HFFc6 (cell line): Measurements from ENCODE around the gene KRT14. TPM values are rescaled to one million over a fixed set of nuclear protein-coding genes. Genes with fewer than 3 reads are reported as not detected.
"Not testable (repeated sequence)": the region's sequence is repeated elsewhere in the genome, so short reads cannot be mapped to it uniquely, and the experiment has no call there.

Experiments used
- DNase-seq: peaks from one replicate; pipeline ENCODE4 v3.0.0-alpha.2; 2018
- H3K27ac Mint-ChIP-seq: 2 replicates; pipeline ENCODE4 v1.8.0; 2020; ENCODE audit warnings: mild to moderate bottlenecking, mixed read lengths
- H3K27me3 Mint-ChIP-seq: 2 replicates; pipeline ENCODE4 v1.8.0; 2021; ENCODE audit warnings: mild to moderate bottlenecking, moderate library complexity, mixed read lengths; ENCODE audit not compliant: insufficient read depth
- H3K36me3 Mint-ChIP-seq: 2 replicates; pipeline ENCODE4 v1.8.0; 2021; ENCODE audit warnings: low read depth, mixed read lengths
- H3K4me1 Mint-ChIP-seq: 2 replicates; pipeline ENCODE4 v1.8.0; 2020; ENCODE audit warnings: low read depth, mixed read lengths
- H3K4me3 Mint-ChIP-seq: 2 replicates; pipeline ENCODE4 v1.8.0; 2020; ENCODE audit warnings: mild to moderate bottlenecking, moderate library complexity, mixed read lengths
- H3K9me3 Mint-ChIP-seq: 2 replicates; pipeline ENCODE4 v1.8.0; 2020; ENCODE audit warnings: mild to moderate bottlenecking, mixed read lengths
- CTCF ChIP-seq: fragments of 200-600 bp; sonication (generic); IDR thresholded peaks from 2 replicates; pipeline ENCODE4 v1.5.0; 2021; ENCODE audit warnings: antibody characterized with exemption, mild to moderate bottlenecking
- total RNA-seq, 6 experiments: library from RNA; stranded (reverse); fragmentation: NEBNext Ultra II Directional; extraction: Animal tissue kit (Norgen Biotek cat#: 25700); gene quantifications; 2 replicates in 1 of 6; 3 replicates in 5 of 6; pipeline ENCODE4 v1.2.3, GENCODE V29; 2021

Gene KRT14
- total RNA-seq, 6 experiments from 2014 or later, result 0.14 to 2.0 (median 1.5) TPM

GRCh38 chr17:41621916-41622315 is 35.2 kb upstream of the KRT14 start:
- H3K9me3 Mint-ChIP-seq, result no peaks in the 10 kb centered on the region
- DNase-seq, result no peak
- no peak overlapping the region for H3K27ac Mint-ChIP-seq
- peaks cover 18% of the 10 kb centered on the region for H3K4me1 Mint-ChIP-seq
- no peaks in the 10 kb centered on the region for H3K36me3 Mint-ChIP-seq
- H3K27me3 Mint-ChIP-seq, result peaks cover 31% of the 10 kb centered on the region
- TF ChIP-seq CTCF, result no peak
- no peak overlapping the region for H3K4me3 Mint-ChIP-seq

GRCh38 chr17:41621435-41621817 is 34.7 kb upstream of the KRT14 start:
- H3K36me3 Mint-ChIP-seq, H3K9me3 Mint-ChIP-seq, DNase-seq, H3K4me3 Mint-ChIP-seq, H3K27ac Mint-ChIP-seq: not testable (repeated sequence)
- Mint-ChIP-seq H3K4me1 (peaks cover 18% of the 10 kb centered on the region), H3K27me3 (peaks cover 35% of the 10 kb centered on the region)

DNA sequence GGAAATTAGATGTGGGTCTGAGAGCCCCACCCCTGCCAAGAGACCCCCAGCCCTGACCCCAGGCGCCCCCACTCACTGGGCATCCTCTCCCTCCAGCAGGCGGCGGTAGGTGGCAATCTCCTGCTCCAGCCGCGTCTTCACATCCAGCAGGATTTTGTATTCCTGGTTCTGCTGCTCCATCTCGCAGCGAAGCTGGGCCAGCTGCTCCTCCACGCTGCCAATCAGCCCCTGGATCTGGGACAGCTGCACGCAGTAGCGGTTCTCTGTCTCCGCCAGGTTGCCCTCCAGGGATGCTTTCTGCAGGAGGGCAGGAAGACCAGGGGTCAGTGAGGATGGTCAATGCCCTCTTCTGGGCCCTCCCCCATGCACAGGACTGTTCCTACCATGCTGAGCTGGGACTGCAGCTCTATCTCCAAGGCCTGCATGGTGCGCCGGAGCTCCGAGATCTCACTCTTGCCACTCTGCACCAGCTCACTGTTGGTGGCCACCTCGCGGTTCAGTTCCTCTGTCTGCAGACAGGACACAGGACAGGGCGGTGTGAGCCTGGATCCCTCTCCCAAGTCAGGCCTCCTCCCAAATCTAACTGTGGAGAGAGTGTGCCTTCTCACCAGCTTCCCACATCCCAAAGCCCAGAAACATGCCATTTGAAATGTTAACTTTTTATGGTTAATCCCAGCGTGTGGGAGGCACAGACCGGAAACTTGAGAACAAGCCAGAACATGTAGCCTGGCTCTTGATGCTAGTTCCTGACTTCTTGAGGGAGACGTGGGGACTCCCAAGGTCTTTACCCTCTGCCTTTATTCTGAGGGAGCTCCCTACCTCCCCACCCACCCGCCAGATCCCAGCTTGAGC is 34.1 kb upstream of the KRT14 start:
- DNase-seq, result no peak
- Mint-ChIP-seq H3K9me3 (no peaks in the 10 kb centered on the region), H3K4me1 (peaks cover 18% of the 10 kb centered on the region), H3K27me3 (peaks cover 34% of the 10 kb centered on the region), H3K4me3 (no peak overlapping the region), H3K36me3 (no peaks in the 10 kb centered on the region), H3K27ac (0 out of 2 replicates have a peak overlapping the region, but pooled peaks have one; percentile 9)
- no peak for TF ChIP-seq CTCF

- not testable (repeated sequence) for H3K27ac Mint-ChIP-seq, H3K9me3 Mint-ChIP-seq, H3K4me3 Mint-ChIP-seq, DNase-seq, H3K36me3 Mint-ChIP-seq
- Mint-ChIP-seq H3K4me1 (peaks cover 18% of the 10 kb centered on the region), H3K27me3 (peaks cover 29% of the 10 kb centered on the region)
Observed at GRCh38 chr17:41619927-41620582, 33.4 kb upstream of the KRT14 start.

- Mint-ChIP-seq H3K4me1 (peaks cover 18% of the 10 kb centered on the region), H3K27me3 (peaks cover 26% of the 10 kb centered on the region), H3K4me3 (no peak overlapping the region), H3K9me3 (no peaks in the 10 kb centered on the region), H3K27ac (no peak overlapping the region), H3K36me3 (no peaks in the 10 kb centered on the region)
- no peak for TF ChIP-seq CTCF
- DNase-seq, result no peak
Observed at GRCh38 chr17:41619036-41619926, 32.6 kb upstream of the KRT14 start.

GRCh38 chr17:41618341-41619035 is 31.8 kb upstream of the KRT14 start:
- peaks cover 18% of the 10 kb centered on the region for H3K4me1 Mint-ChIP-seq

More at GRCh38 chr17:41618341-41619035, 31.8 kb upstream of the KRT14 start:
- no peak overlapping the region for H3K27ac Mint-ChIP-seq
- H3K27me3 Mint-ChIP-seq, result peaks cover 26% of the 10 kb centered on the region
- H3K4me3 Mint-ChIP-seq, result no peak overlapping the region
- H3K36me3 Mint-ChIP-seq, result no peaks in the 10 kb centered on the region
- H3K9me3 Mint-ChIP-seq, result no peaks in the 10 kb centered on the region
- no peak for TF ChIP-seq CTCF
- DNase-seq, result no peak
